Effector memory CD8-positive, alpha-beta T cell (primary cell): ENCODE measurements around the gene DLG5.
A peak's percentile ranks its signal among the peaks of the same experiment; 100 is the strongest.
"Not testable (repeated sequence)": the region's sequence is repeated elsewhere in the genome, so short reads cannot be mapped to it uniquely, and the experiment has no call there.

Experiments
- ATAC-seq: fragments of 150-1000 bp; cut with Tn5 transposase; replicated peaks from 2 replicates; pipeline ENCODE4 v1.10.0; 2021; ENCODE audit warnings: mild to moderate bottlenecking, moderate library complexity
- DNase-seq, 3 experiments: peaks; one replicate each; pipeline ENCODE4 v3.0.0; 2021
- H3K27ac Mint-ChIP-seq, 2 donors: one replicate each; pipeline ENCODE4 v1.8.0; 2022; ENCODE audit warnings: mild to moderate bottlenecking in 2 of 2, mixed read lengths in 2 of 2, moderate library complexity in 2 of 2
- H3K27me3 Mint-ChIP-seq, 2 donors: one replicate each; pipeline ENCODE4 v1.8.0; 2022; ENCODE audit warnings: mixed read lengths in 2 of 2
- H3K36me3 Mint-ChIP-seq: one replicate; pipeline ENCODE4 v1.8.0; 2022; ENCODE audit warnings: mild to moderate bottlenecking, moderate library complexity, mixed read lengths; ENCODE audit not compliant: insufficient read depth
- H3K4me1 Mint-ChIP-seq, 2 donors: one replicate each; pipeline ENCODE4 v1.8.0; 2022; ENCODE audit warnings: low read depth in 2 of 2, mixed read lengths in 2 of 2
- H3K4me3 Mint-ChIP-seq, 2 donors: one replicate each; pipeline ENCODE4 v1.8.0; 2022; ENCODE audit warnings: mild to moderate bottlenecking in 2 of 2, mixed read lengths in 2 of 2, moderate library complexity in 2 of 2
- H3K9me3 Mint-ChIP-seq, 2 donors: one replicate each; pipeline ENCODE4 v1.8.0; 2022; ENCODE audit warnings: mixed read lengths in 2 of 2

The DLG5 gene

GRCh38 chr10:77763453-77764430, 162.8 kb downstream of the DLG5 start:
- no peaks in the 10 kb centered on the region for H3K4me1 Mint-ChIP-seq
- no peaks in the 10 kb centered on the region for H3K36me3 Mint-ChIP-seq
- H3K9me3 Mint-ChIP-seq = no peaks in the 10 kb centered on the region
- H3K27me3 Mint-ChIP-seq = no peaks in the 10 kb centered on the region
- no peak overlapping the region for H3K4me3 Mint-ChIP-seq
- H3K27ac Mint-ChIP-seq = peak overlapping the region in 1 of 2 donors; percentile 45
- DNase-seq (no peak), ATAC-seq (no peak)

DNA sequence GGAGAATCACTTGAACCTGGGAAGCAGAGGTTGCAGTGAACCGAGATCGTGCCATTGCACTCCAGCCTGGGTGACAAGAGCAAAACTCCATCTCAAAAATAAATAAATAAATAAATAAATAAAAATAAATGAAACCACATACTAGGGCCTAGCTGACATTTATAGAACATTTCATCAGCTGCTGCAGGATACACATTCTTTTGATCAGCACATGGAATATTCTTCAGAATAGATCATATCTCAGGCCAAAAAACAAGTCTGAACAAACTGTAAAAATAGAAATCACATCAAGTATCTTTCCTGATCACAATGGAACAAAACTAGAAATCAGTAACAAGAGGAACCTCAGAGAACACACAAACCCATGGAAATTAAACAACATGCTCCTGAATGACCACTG, 168.1 kb downstream of the DLG5 start:
- not testable (repeated sequence) for H3K27ac Mint-ChIP-seq, H3K4me1 Mint-ChIP-seq, H3K9me3 Mint-ChIP-seq, ATAC-seq, H3K4me3 Mint-ChIP-seq, H3K36me3 Mint-ChIP-seq, H3K27me3 Mint-ChIP-seq, DNase-seq

DNA sequence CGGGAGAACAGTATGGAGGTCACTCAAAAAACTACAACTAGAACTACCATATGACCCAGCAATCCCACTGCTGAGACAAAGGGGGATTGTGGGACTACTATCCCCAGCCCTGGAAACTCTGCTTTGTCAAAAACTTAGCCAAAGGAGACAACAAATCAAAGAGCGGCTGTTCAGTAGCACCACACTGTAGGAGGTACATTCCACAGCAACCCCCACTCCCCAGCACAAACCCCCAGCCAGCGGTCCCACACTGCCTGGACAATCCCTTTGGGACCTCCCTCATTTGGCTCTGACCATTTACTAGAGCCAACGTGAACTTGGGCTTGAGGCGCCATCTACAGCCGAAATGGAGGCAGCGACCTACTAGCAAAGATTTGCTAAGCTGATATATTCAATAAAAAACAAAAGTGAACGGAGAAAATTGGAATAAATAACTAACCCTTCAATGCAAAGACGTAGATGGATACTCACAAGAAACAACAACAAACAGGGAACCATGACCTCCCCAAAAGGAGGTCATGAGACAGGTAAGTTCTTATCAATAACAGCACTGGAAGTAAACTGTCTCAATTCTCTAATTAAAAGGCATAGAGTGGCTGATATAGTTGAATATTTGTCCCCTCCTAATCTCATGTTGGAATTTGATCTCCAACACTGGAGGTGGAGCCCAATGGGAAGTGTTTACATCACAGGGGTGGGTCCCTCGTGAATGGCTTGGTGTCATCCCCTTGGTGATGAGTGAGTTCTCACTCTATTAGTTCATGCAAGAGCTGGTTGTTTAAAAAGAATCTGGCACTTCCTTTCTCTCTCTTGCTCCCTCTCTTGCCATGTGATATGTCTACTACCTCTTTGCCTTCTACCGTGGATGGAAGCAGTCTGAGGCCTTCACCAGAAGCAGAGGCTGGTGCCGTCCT, 170.0 kb downstream of the DLG5 start:
- no peak overlapping the region for H3K27ac Mint-ChIP-seq

GRCh38 chr10:77746047-77746707, 180.4 kb downstream of the DLG5 start:
- no peak overlapping the region for H3K4me3 Mint-ChIP-seq
- ATAC-seq (no peak), DNase-seq (no peak)
- no peaks in the 10 kb centered on the region for H3K4me1 Mint-ChIP-seq
- H3K27ac Mint-ChIP-seq = no peak overlapping the region
- no peaks in the 10 kb centered on the region for H3K36me3 Mint-ChIP-seq
- H3K9me3 Mint-ChIP-seq = peaks cover 0 to 3% of the 10 kb centered on the region in 2 donors
- H3K27me3 Mint-ChIP-seq = peaks cover 16 to 27% of the 10 kb centered on the region in 2 donors

More for the DNA sequence above, 170.0 kb downstream of the DLG5 start:
- Mint-ChIP-seq H3K27me3 (peaks cover 0 to 4% of the 10 kb centered on the region in 2 donors), H3K36me3 (no peaks in the 10 kb centered on the region), H3K4me1 (peaks cover 0 to 3% of the 10 kb centered on the region in 2 donors), H3K4me3 (no peak overlapping the region), H3K9me3 (no peaks in the 10 kb centered on the region)
- no peak for DNase-seq
- no peak for ATAC-seq

GRCh38 chr10:77744245-77744644, 182.3 kb downstream of the DLG5 start:
- no peak for DNase-seq
- H3K9me3 Mint-ChIP-seq = peaks cover 0 to 5% of the 10 kb centered on the region in 2 donors

GRCh38 chr10:77742172-77742571, 184.4 kb downstream of the DLG5 start:
- H3K4me1 Mint-ChIP-seq = peaks cover 0 to 6% of the 10 kb centered on the region in 2 donors
- DNase-seq (no peak), ATAC-seq (no peak)
- peaks cover 17 to 26% of the 10 kb centered on the region in 2 donors for H3K27me3 Mint-ChIP-seq
- no peak overlapping the region for H3K27ac Mint-ChIP-seq
- no peaks in the 10 kb centered on the region for H3K36me3 Mint-ChIP-seq
- H3K4me3 Mint-ChIP-seq = no peak overlapping the region
- peaks cover 0 to 2% of the 10 kb centered on the region in 2 donors for H3K9me3 Mint-ChIP-seq

More at GRCh38 chr10:77744245-77744644, 182.3 kb downstream of the DLG5 start:
- no peak for ATAC-seq
- H3K27me3 Mint-ChIP-seq = peaks cover 19 to 27% of the 10 kb centered on the region in 2 donors
- no peaks in the 10 kb centered on the region for H3K4me1 Mint-ChIP-seq
- no peaks in the 10 kb centered on the region for H3K36me3 Mint-ChIP-seq
- H3K4me3 Mint-ChIP-seq = no peak overlapping the region
- H3K27ac Mint-ChIP-seq = no peak overlapping the region

DNA sequence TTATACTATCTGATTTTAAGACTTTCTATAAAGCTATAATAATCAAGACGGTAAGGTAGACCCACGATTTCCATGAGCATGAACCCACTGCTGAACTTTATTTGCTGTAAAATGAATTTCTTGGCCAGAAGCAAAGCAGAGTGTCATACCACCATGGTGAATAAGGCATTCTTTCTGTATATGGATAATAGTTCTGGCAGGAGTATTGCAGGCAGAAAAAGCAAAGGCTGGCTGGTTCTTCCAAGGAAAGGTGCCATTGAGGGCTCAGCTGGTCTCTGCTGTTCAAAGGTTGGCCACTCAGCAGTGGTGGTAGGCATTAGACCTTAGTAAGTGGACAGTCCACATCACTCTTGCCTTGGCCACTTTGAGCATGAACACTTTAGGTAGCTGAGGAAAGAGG, 184.8 kb downstream of the DLG5 start:
- ATAC-seq (no peak), DNase-seq (no peak)
- Mint-ChIP-seq H3K27me3 (peaks cover 21 to 25% of the 10 kb centered on the region in 2 donors), H3K4me1 (peaks cover 0 to 6% of the 10 kb centered on the region in 2 donors), H3K4me3 (no peak overlapping the region), H3K27ac (no peak overlapping the region), H3K9me3 (peaks cover 0 to 2% of the 10 kb centered on the region in 2 donors), H3K36me3 (no peaks in the 10 kb centered on the region)
